HepG2 (cell line): Measurements from ENCODE around the gene DLL1. TPM values are rescaled to one million over a fixed set of nuclear protein-coding genes. Genes with fewer than 3 reads are reported as not detected.

Experiments
- ATAC-seq: fragments of 200-7000 bp; cut with Tn5 transposase; 3 replicates; pipeline ENCODE4 v1.9.1; 2020; ENCODE audit warnings: mild to moderate bottlenecking, moderate library complexity
- BruUV-seq: library from RNA; stranded (reverse); fragments of 400-500 nt; replicated peaks from 2 replicates; lab custom pipeline; 2021; lab: Mats Ljungman, UMichigan
- CTCF ChIA-PET: fragments of 300-600 bp; formaldehyde crosslinking; extraction: SDS; loops from one replicate; lab custom pipeline; 2021; ENCODE audit warnings: low total read pairs, inconsistent platforms, low intra/inter-chr PET ratio; lab: Yijun Ruan, JAX
- POLR2A ChIA-PET: fragments of 350-600 bp; sonication (Branson Sonifier 250); formaldehyde crosslinking; loops from one replicate; lab custom pipeline; 2020; ENCODE audit warnings: antibody characterized with exemption, inconsistent platforms; lab: Yijun Ruan, JAX
- DNase-seq: peaks from one replicate; pipeline ENCODE4 v3.0.0-alpha.2; 2015; ENCODE audit warnings: low spot score
- FAIRE-seq: peaks from 3 replicates; lab custom pipeline; 2011; peaks lifted over from hg19 to GRCh38; lab: Jason Lieb, UNC
- H2AFZ ChIP-seq: one replicate; pipeline ENCODE4 v1.6.1; 2011; ENCODE audit warnings: low read length, inconsistent platforms
- H3K27ac ChIP-seq: fragments of 300-600 bp; 3 replicates; pipeline ENCODE4 v1.8.0; 2011; ENCODE audit warnings: mixed run types, mild to moderate bottlenecking, mixed read lengths, low read length, inconsistent platforms; ENCODE audit not compliant: insufficient read depth; ENCODE audit errors: extremely low read length
- H3K27me3 ChIP-seq, 2 experiments: fragments of 200-600 bp in 1 of 2; 2 replicates in 1 of 2; 3 replicates in 1 of 2; pipeline versions ENCODE4 v1.6.0 to v1.8.0; 2011; ENCODE audit warnings: low read length in 2 of 2, mild to moderate bottlenecking in 2 of 2, moderate library complexity in 2 of 2, inconsistent platforms in 1 of 2; ENCODE audit not compliant: insufficient read depth in 2 of 2, control insufficient read depth in 1 of 2
- H3K36me3 ChIP-seq, 2 experiments: fragments of 200-600 bp in 1 of 2; replicated peaks in 1 of 2; 2 replicates in 1 of 2; 3 replicates in 1 of 2; pipeline versions ENCODE4 v1.5.1 to v1.8.0; 2011; ENCODE audit warnings: low read length in 2 of 2, inconsistent platforms in 1 of 2; ENCODE audit not compliant: insufficient read depth in 2 of 2, control insufficient read depth in 1 of 2
- H3K4me1 ChIP-seq: 2 replicates; pipeline ENCODE4 v1.5.1; 2012; ENCODE audit warnings: low read length, inconsistent platforms; ENCODE audit not compliant: insufficient read depth
- H3K4me2 ChIP-seq: 2 replicates; pipeline ENCODE4 v1.6.0; 2011; ENCODE audit warnings: low read depth, low read length, inconsistent platforms
- H3K4me3 ChIP-seq, 3 experiments: fragments of 200-600 bp in 1 of 3; sonication (generic), shearing (Covaris generic) in 1 of 3; replicated peaks in 1 of 3; 2 replicates each; pipeline ENCODE4 v1.5.1; 2011 to 2016; ENCODE audit warnings: low read length in 3 of 3, inconsistent platforms in 2 of 3, low read depth in 2 of 3, mild to moderate bottlenecking in 2 of 3, control low read depth in 1 of 3, mixed read lengths in 1 of 3; ENCODE audit not compliant: insufficient read depth in 1 of 3
- H3K79me2 ChIP-seq: one replicate; pipeline ENCODE4 v1.6.1; 2011; ENCODE audit warnings: low read length, inconsistent platforms; ENCODE audit not compliant: insufficient read depth
- H3K9ac ChIP-seq: 2 replicates; pipeline ENCODE4 v1.6.0; 2011; ENCODE audit warnings: mild to moderate bottlenecking, low read depth, low read length, inconsistent platforms; ENCODE audit not compliant: insufficient read depth
- H3K9me3 ChIP-seq: 2 replicates; pipeline ENCODE4 v1.5.1; 2012; ENCODE audit warnings: mild to moderate bottlenecking, low read length
- H4K20me1 ChIP-seq: 2 replicates; pipeline ENCODE4 v1.6.0; 2011; ENCODE audit warnings: inconsistent platforms, mild to moderate bottlenecking, low read length, moderate library complexity; ENCODE audit not compliant: insufficient read depth
- KAT7 ChIP-seq: IDR thresholded peaks from 2 replicates; pipeline ENCODE4 v1.6.1; 2018; ENCODE audit warnings: borderline replicate concordance, missing compliant biosample characterization
- MBNL3 ChIP-seq: fragments of 250-450 bp; sonication (Bioruptor Pico); conservative IDR thresholded peaks from 2 replicates; pipeline ENCODE4 v1.8.0; 2022; ENCODE audit warnings: mild to moderate bottlenecking, inconsistent platforms
- MTF2 ChIP-seq: sonication (generic); formaldehyde crosslinking; IDR thresholded peaks from 2 replicates; pipeline ENCODE4 v1.5.0; 2020; ENCODE audit warnings: missing genetic modification reagents, borderline replicate concordance
- RXRB ChIP-seq: IDR thresholded peaks from 2 replicates; pipeline ENCODE4 v1.6.1; 2016; ENCODE audit warnings: borderline replicate concordance, missing genetic modification reagents, missing compliant biosample characterization
- THRA ChIP-seq: sonication (generic); formaldehyde crosslinking; IDR thresholded peaks from 2 replicates; pipeline ENCODE4 v1.4.0; 2020; ENCODE audit warnings: missing genetic modification reagents, borderline replicate concordance
- ZFP41 ChIP-seq: sonication (generic); formaldehyde crosslinking; IDR thresholded peaks from 2 replicates; pipeline ENCODE4 v1.4.0; 2020; ENCODE audit warnings: mild to moderate bottlenecking, missing genetic modification reagents, borderline replicate concordance
- ZGPAT ChIP-seq: IDR thresholded peaks from 2 replicates; pipeline ENCODE4 v1.6.1; 2016; ENCODE audit warnings: mild to moderate bottlenecking
- ZHX2 ChIP-seq, 2 experiments: sonication (generic) in 1 of 2; formaldehyde crosslinking in 1 of 2; IDR thresholded peaks; 2 replicates each; pipeline versions ENCODE4 v1.6.1 to v1.9.0; 2014 to 2022; ENCODE audit warnings: antibody characterized with exemption in 1 of 2, borderline replicate concordance in 1 of 2, inconsistent platforms in 1 of 2, low read depth in 1 of 2, missing genetic modification reagents in 1 of 2
- ZNF3 ChIP-seq: IDR thresholded peaks from 2 replicates; pipeline ENCODE4 v1.7.0; 2017; ENCODE audit warnings: inconsistent platforms
- ZNF331 ChIP-seq: sonication (generic); formaldehyde crosslinking; IDR thresholded peaks from 2 replicates; pipeline ENCODE4 v1.4.0; 2020; ENCODE audit warnings: missing genetic modification reagents
- WGBS: methylation state at CpG from one replicate; pipeline ENCODE4 v1.1.6; 2017; ENCODE audit warnings: low lambda C conversion rate; 5-methylcytosine and 5-hydroxymethylcytosine counted together
- in situ Hi-C: cut with HindIII; loops from 2 replicates; pipeline ENCODE4 v1.10.0; 2017; ENCODE audit warnings: low pct_unique_long_range_greater_than_20kb; ENCODE audit not compliant: extremely low pct_ligation_motif_present
- intact Hi-C: fragments of 100-400 bp; cut with micrococcal nuclease; formaldehyde crosslinking; loops from one replicate; pipeline ENCODE4 v1.10.0; 2022; ENCODE audit not compliant: unreplicated experiment
- polyA plus RNA-seq, 8 experiments: library from polyadenylated mRNA; depleted of rRNA in 3 of 8; stranded (reverse) in 7 of 8; unstranded in 1 of 8; fragments of >200 nt; fragmentation: Illumina TruSeq in 4 of 8; extraction: Trizol in 4 of 8; gene quantifications; 2 replicates each; pipeline versions ENCODE4 v1.2.1 to v1.2.3, GENCODE V29; 2011 to 2016; ENCODE audit warnings: low read depth in 4 of 8, missing spikeins in 1 of 8, mixed read lengths in 1 of 8; ENCODE audit not compliant: insufficient read depth in 1 of 8
- total RNA-seq, 5 experiments: library from RNA; depleted of rRNA; stranded (reverse); fragments of >200 nt; fragmentation: Illumina TruSeq; extraction: Trizol; gene quantifications; 2 replicates each; pipeline ENCODE4 v1.2.3, GENCODE V29; 2016; ENCODE audit warnings: low read depth in 1 of 5

Gene DLL1
- total and polyA plus RNA-seq, 2 of the 13 experiments (the other 11 are each of a cell fraction or from before 2014, with no cell fraction given): not detected

- BruUV-seq: no TSS peak
- H3K4me2 ChIP-seq: no peak overlapping the region
- peaks cover 11% of the 10 kb centered on the region; the same call in 1 of the 2 replicates for H3K9me3 ChIP-seq
- POLR2A ChIA-PET: no interaction called here
- no peak for DNase-seq
- H3K27ac ChIP-seq: no peak overlapping the region
- no peak overlapping the region for H2AFZ ChIP-seq
- no peak for ATAC-seq
- no peaks in the 10 kb centered on the region for H3K36me3 ChIP-seq
- FAIRE-seq: no peak
- in situ Hi-C loops (no loop called here), intact Hi-C loops (loop anchor here (10.0 kb wide), 1 partner anchor 124 kb away; no protein-coding TSS in a partner anchor)
- H3K79me2 ChIP-seq: no peaks in the 10 kb centered on the region
- no peaks in the 10 kb centered on the region for H4K20me1 ChIP-seq
- TF ChIP-seq ZHX2 (IDR thresholded peaks at IDR 0.05; ENCODE audit: low read depth) (no peak), ZHX2 (CRISPR knock-in tag; IDR thresholded peaks at IDR 0.05; ENCODE audit: borderline replicate concordance) (no peak), MBNL3 (CRISPR knock-in tag) (no peak), KAT7 (CRISPR knock-in tag) (no peak), ZNF3 (CRISPR knock-in tag) (no peak), ZFP41 (no peak), RXRB (CRISPR knock-in tag) (no peak), ZGPAT (CRISPR knock-in tag) (no peak), MTF2 (CRISPR knock-in tag) (no peak), ZNF331 (CRISPR knock-in tag) (no peak), THRA (CRISPR knock-in tag) (no peak)
- peaks cover 0 to 19% of the 10 kb centered on the region in 2 experiments; a peak in 3 of 5 replicates for H3K27me3 ChIP-seq
- no peak overlapping the region for H3K9ac ChIP-seq
- no peak overlapping the region for H3K4me3 ChIP-seq
- 0% methylated on average over 1 of the region's 1 CpG for WGBS
- peaks cover 11% of the 10 kb centered on the region for H3K4me1 ChIP-seq
- CTCF ChIA-PET: no interaction called here
These were observed 10.3 kb upstream of the DLL1 start for GRCh38 chr6:170301184-170301583.
